GM19240 (cell line): ENCODE results near the gene HHLA2.

Source experiments
- DNase-seq: peaks from one replicate; pipeline ENCODE4 v3.0.0; 2011; ENCODE audit warnings: low spot score; ENCODE audit not compliant: insufficient read length

The HHLA2 gene

GRCh38 chr3:108300103-108300849 lies 3.9 kb downstream of the HHLA2 start:
- no peak for DNase-seq

- DNase-seq = no peak
Observed at GRCh38 chr3:108301695-108302404, 5.5 kb downstream of the HHLA2 start.

GRCh38 chr3:108302570-108302969 lies 6.2 kb downstream of the HHLA2 start:
- no peak for DNase-seq

- no peak for DNase-seq
Observed at GRCh38 chr3:108305484-108306172, 9.3 kb downstream of the HHLA2 start.

- no peak for DNase-seq
Observed at GRCh38 chr3:108311797-108312196, 15.4 kb downstream of the HHLA2 start.

GRCh38 chr3:108312656-108313055 lies 16.3 kb downstream of the HHLA2 start:
- no peak for DNase-seq

GRCh38 chr3:108315767-108316301 lies 19.5 kb downstream of the HHLA2 start:
- no peak for DNase-seq

- DNase-seq = no peak
Observed at GRCh38 chr3:108319428-108320082, 23.2 kb downstream of the HHLA2 start.

GRCh38 chr3:108320746-108321350 lies 24.5 kb downstream of the HHLA2 start:
- DNase-seq = no peak

GRCh38 chr3:108322352-108322751 lies 26.0 kb downstream of the HHLA2 start:
- DNase-seq = no peak

GRCh38 chr3:108324177-108324576 lies 27.8 kb downstream of the HHLA2 start:
- DNase-seq = no peak

- DNase-seq = no peak
Observed at GRCh38 chr3:108327168-108327567, 30.8 kb downstream of the HHLA2 start.

GRCh38 chr3:108328821-108329486 lies 32.6 kb downstream of the HHLA2 start:
- DNase-seq = no peak

- no peak for DNase-seq
Observed at GRCh38 chr3:108329508-108329907, 33.2 kb downstream of the HHLA2 start.

GRCh38 chr3:108329947-108330346 lies 33.6 kb downstream of the HHLA2 start:
- no peak for DNase-seq

- no peak for DNase-seq
Observed at GRCh38 chr3:108331792-108332191, 35.4 kb downstream of the HHLA2 start.

GRCh38 chr3:108333961-108334360 lies 37.6 kb downstream of the HHLA2 start:
- no peak for DNase-seq

GRCh38 chr3:108334701-108335100 lies 38.4 kb downstream of the HHLA2 start:
- DNase-seq = no peak

GRCh38 chr3:108338901-108339545 lies 42.7 kb downstream of the HHLA2 start:
- DNase-seq = no peak

GRCh38 chr3:108341911-108342310 lies 45.6 kb downstream of the HHLA2 start:
- DNase-seq = no peak
